Stimulated activated naive B cell treated with anti-CD40 and anti-IgM and Interleukin-4, amounts not matched to agents 10 μg/mL and 1 μg/mL and 100 μg/mL, for 72 hours (primary cell): Measurements from ENCODE around the gene PCID2.
A peak's percentile ranks its signal among the peaks of the same experiment; 100 is the strongest.
"Not testable (repeated sequence)": the region's sequence is repeated elsewhere in the genome, so short reads cannot be mapped to it uniquely, and the experiment has no call there.

Source experiments
- ATAC-seq, 2 donors: fragments of 150-1000 bp; cut with Tn5 transposase; replicated peaks; 2 replicates each; pipeline ENCODE4 v1.10.0; 2021; ENCODE audit warnings: moderate library complexity in 1 of 2
- DNase-seq: peaks from one replicate; pipeline ENCODE4 v3.0.0; 2021
- H3K27ac Mint-ChIP-seq: one replicate; pipeline ENCODE4 v1.8.0; 2022; ENCODE audit warnings: mild to moderate bottlenecking, mixed read lengths
- H3K27me3 Mint-ChIP-seq, 2 donors: one replicate each; pipeline ENCODE4 v1.8.0; 2022; ENCODE audit warnings: mixed read lengths in 2 of 2
- H3K36me3 Mint-ChIP-seq, 2 donors: one replicate each; pipeline ENCODE4 v1.8.0; 2022; ENCODE audit warnings: mixed read lengths in 2 of 2, mild to moderate bottlenecking in 1 of 2
- H3K4me1 Mint-ChIP-seq, 2 donors: one replicate each; pipeline ENCODE4 v1.8.0; 2022; ENCODE audit warnings: mixed read lengths in 2 of 2, mild to moderate bottlenecking in 1 of 2
- H3K4me3 Mint-ChIP-seq, 2 donors: one replicate each; pipeline ENCODE4 v1.8.0; 2022; ENCODE audit warnings: mild to moderate bottlenecking in 2 of 2, mixed read lengths in 2 of 2, moderate library complexity in 1 of 2
- H3K9me3 Mint-ChIP-seq, 2 donors: one replicate each; pipeline ENCODE4 v1.8.0; 2022; ENCODE audit warnings: mixed read lengths in 2 of 2, mild to moderate bottlenecking in 1 of 2

The PCID2 gene

DNA sequence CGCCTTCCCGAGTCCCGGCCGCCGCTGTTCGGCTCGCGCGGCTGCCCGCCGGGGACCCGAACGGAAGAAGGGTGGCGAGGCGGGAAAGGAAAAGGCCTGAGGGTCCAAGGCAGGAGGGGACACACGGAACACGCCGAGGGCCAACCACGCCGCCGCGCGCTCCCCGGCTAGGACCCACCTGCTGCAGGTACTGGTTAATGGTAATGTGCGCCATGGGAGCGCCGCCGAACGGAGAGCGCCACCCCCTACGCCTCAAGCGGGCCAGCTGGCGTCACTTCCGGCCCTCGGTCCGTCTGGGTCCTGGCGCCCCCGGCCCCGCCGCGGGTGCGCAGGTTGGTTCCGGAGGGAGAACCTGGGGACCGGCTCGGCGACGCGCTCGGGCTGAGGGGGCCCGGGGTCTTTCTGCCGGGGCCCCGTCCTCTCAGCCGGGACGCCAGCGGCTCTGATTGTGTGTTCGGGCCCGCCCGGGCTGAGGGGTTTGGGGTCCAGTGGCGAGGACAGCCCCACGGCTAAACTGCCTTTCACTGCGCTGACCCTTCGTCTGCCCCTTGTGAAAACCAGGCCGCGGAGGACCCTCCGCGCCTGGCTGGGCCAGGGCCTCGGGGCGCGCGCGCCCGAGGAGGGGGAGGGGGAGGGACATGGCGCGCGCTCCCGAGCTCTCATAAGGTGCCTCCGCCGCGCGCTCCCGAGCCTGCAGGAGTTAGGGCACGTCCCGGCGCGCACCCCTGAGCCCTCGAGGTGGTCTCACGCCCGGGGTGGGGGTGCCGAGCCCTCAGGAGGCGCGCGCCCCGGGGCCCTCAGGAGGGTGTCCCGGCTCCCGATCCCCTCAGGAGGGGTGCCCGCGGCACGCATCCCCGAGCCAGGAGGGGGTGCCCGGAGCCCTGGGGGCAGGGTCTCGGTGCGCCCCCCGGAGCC, at the start of gene PCID2:
Gene PCID2, minus strand, starts transcription at position 249 of the 915 bp plus-strand sequence. Its CDS starts 35 bp downstream, at position 214.
- DNase-seq (peak; percentile 90), ATAC-seq (peak; percentile 78 to 82)
- Mint-ChIP-seq H3K27me3 (no peaks in the 10 kb centered on the region), H3K36me3 (peaks cover 18 to 29% of the 10 kb centered on the region in 2 donors), H3K9me3 (peaks cover 0 to 2% of the 10 kb centered on the region in 2 donors), H3K27ac (peak within 1 kb of the TSS; percentile 72), H3K4me3 (peak within 1 kb of the TSS; percentile 82 to 86), H3K4me1 (peaks cover 32 to 49% of the 10 kb centered on the region in 2 donors)

GRCh38 chr13:113257908-113258307, 49.4 kb upstream of the PCID2 start:
- not testable (repeated sequence) for H3K27me3 Mint-ChIP-seq, H3K4me3 Mint-ChIP-seq, DNase-seq, ATAC-seq, H3K4me1 Mint-ChIP-seq, H3K27ac Mint-ChIP-seq, H3K9me3 Mint-ChIP-seq
- H3K36me3 Mint-ChIP-seq: peaks cover 37 to 58% of the 10 kb centered on the region in 2 donors

GRCh38 chr13:113252516-113253095, 44.1 kb upstream of the PCID2 start:
- no peak for ATAC-seq
- DNase-seq: no peak
- peaks cover 50 to 71% of the 10 kb centered on the region in 2 donors for H3K36me3 Mint-ChIP-seq
- no peaks in the 10 kb centered on the region for H3K9me3 Mint-ChIP-seq
- no peaks in the 10 kb centered on the region for H3K4me1 Mint-ChIP-seq
- no peak overlapping the region for H3K4me3 Mint-ChIP-seq
- H3K27ac Mint-ChIP-seq: peak overlapping the region; percentile 77
- no peaks in the 10 kb centered on the region for H3K27me3 Mint-ChIP-seq

DNA sequence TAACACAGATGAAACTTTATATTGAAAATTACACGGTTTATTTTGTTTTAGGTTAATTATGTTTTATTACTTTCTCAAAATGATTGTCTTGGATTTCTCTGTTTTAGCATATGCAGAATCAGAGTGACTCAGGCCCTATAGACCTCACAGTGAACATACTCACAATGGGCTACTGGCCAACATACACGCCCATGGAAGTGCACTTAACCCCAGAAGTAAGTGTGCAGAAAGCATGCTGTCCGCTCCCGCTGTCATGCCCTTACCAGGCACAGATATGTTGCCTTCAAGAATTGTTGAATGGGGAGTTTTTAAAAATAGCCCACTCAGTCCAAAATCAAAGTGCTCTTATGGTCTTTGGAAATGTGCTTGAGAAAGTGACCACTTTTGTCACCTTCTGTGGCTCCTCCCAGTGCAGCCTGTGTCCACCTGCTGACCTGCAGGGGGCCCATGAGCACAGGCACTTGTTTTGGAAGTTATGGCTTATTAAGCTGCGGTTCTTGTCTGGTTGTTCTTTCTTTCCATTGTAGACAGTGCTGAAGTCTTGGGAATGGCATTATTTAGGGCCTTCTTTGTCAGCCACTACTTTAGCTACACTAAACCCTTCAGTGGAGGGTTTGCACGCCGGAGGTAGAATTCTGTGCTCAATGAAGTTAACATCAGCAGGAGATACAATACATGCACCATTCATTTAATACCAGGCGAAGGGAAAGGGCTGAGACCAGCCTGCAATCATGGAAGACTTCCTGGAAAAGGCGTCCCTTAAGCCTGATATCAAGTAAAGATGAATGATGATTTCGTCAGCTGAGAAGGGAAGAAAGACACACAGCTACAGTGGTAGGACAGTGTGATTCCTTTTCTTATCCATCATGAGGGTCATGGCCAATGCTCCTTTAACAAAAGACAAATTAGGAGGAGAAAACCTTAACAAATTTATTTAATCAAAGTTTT, 37.7 kb upstream of the PCID2 start:
- H3K4me1 Mint-ChIP-seq: no peaks in the 10 kb centered on the region
- ATAC-seq (no peak), DNase-seq (no peak)
- no peak overlapping the region for H3K27ac Mint-ChIP-seq
- no peaks in the 10 kb centered on the region for H3K27me3 Mint-ChIP-seq
- H3K4me3 Mint-ChIP-seq: no peak overlapping the region
- H3K36me3 Mint-ChIP-seq: peaks cover 45 to 73% of the 10 kb centered on the region in 2 donors
- no peaks in the 10 kb centered on the region for H3K9me3 Mint-ChIP-seq

GRCh38 chr13:113243847-113244246, 35.4 kb upstream of the PCID2 start:
- DNase-seq: no peak
- no peak for ATAC-seq
- no peaks in the 10 kb centered on the region for H3K27me3 Mint-ChIP-seq
- H3K27ac Mint-ChIP-seq: no peak overlapping the region
- H3K4me1 Mint-ChIP-seq: no peaks in the 10 kb centered on the region
- H3K9me3 Mint-ChIP-seq: no peaks in the 10 kb centered on the region
- no peak overlapping the region for H3K4me3 Mint-ChIP-seq
- peaks cover 42 to 72% of the 10 kb centered on the region in 2 donors for H3K36me3 Mint-ChIP-seq

DNA sequence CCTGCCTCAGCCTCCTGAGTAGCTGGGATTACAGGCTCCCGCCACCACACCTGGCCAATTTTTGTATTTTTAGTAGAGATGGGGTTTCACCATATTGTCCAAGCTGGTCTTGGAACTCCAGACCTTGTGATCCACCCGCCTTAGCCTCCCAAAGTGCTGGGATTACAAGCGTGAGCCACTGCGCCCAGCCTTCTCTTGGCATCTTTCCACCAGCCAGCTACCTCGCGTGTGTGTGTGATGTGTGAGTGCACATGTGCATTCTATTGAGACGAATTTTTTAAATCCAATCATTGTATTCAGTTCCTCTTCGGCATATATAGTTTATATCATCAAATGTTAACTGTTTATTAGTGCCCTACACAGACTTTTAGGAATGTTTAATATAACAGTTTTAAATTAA, 33.2 kb upstream of the PCID2 start:
- H3K27me3 Mint-ChIP-seq, H3K4me3 Mint-ChIP-seq, H3K4me1 Mint-ChIP-seq, H3K27ac Mint-ChIP-seq, ATAC-seq, DNase-seq, H3K9me3 Mint-ChIP-seq: not testable (repeated sequence)
- peaks cover 43 to 60% of the 10 kb centered on the region in 2 donors for H3K36me3 Mint-ChIP-seq

- peaks cover 39 to 62% of the 10 kb centered on the region in 2 donors for H3K36me3 Mint-ChIP-seq
- H3K27ac Mint-ChIP-seq: no peak overlapping the region
- no peaks in the 10 kb centered on the region for H3K9me3 Mint-ChIP-seq
- ATAC-seq: no peak
- H3K4me1 Mint-ChIP-seq: no peaks in the 10 kb centered on the region
- no peak overlapping the region for H3K4me3 Mint-ChIP-seq
- no peak for DNase-seq
- H3K27me3 Mint-ChIP-seq: no peaks in the 10 kb centered on the region
Measured at GRCh38 chr13:113239986-113240385, 31.5 kb upstream of the PCID2 start.

- no peak overlapping the region for H3K27ac Mint-ChIP-seq
- peaks cover 38 to 64% of the 10 kb centered on the region in 2 donors for H3K36me3 Mint-ChIP-seq
- no peaks in the 10 kb centered on the region for H3K4me1 Mint-ChIP-seq
- DNase-seq (no peak), ATAC-seq (no peak)
- H3K27me3 Mint-ChIP-seq: no peaks in the 10 kb centered on the region
- H3K4me3 Mint-ChIP-seq: no peak overlapping the region
- no peaks in the 10 kb centered on the region for H3K9me3 Mint-ChIP-seq
Measured at GRCh38 chr13:113239357-113239756, 30.9 kb upstream of the PCID2 start.

GRCh38 chr13:113238536-113238935, 30.1 kb upstream of the PCID2 start:
- Mint-ChIP-seq H3K9me3 (no peaks in the 10 kb centered on the region), H3K4me3 (no peak overlapping the region), H3K4me1 (no peaks in the 10 kb centered on the region), H3K36me3 (peaks cover 37 to 62% of the 10 kb centered on the region in 2 donors), H3K27ac (no peak overlapping the region), H3K27me3 (no peaks in the 10 kb centered on the region)
- DNase-seq (no peak), ATAC-seq (no peak)

DNA sequence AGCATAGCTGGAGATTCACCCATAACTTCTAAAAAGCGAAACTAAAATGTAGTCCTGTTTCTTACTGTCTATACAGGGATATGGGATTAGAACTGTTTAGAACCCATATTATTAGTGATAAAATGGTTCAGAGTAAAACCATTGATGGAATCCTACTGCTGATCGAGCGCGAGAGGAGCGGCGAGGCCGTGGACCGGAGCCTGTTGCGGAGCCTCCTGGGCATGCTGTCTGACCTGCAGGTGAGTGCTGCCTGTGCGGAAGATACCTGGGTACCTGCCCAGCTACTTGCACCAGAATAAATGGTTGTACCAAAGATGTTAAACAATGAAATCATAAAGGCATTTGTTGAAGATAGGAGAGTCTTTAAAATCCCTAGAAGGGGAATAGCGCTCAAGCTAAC, 24.6 kb upstream of the PCID2 start:
- Mint-ChIP-seq H3K4me3 (peak overlapping the region in 1 of 2 donors; percentile 27), H3K36me3 (peaks cover 56 to 74% of the 10 kb centered on the region in 2 donors), H3K27me3 (no peaks in the 10 kb centered on the region), H3K9me3 (no peaks in the 10 kb centered on the region), H3K4me1 (peaks cover 0 to 3% of the 10 kb centered on the region in 2 donors), H3K27ac (no peak overlapping the region)
- no peak for DNase-seq
- no peak for ATAC-seq

GRCh38 chr13:113232208-113233003, 23.9 kb upstream of the PCID2 start:
- no peaks in the 10 kb centered on the region for H3K27me3 Mint-ChIP-seq
- ATAC-seq: no peak
- peaks cover 59 to 76% of the 10 kb centered on the region in 2 donors for H3K36me3 Mint-ChIP-seq

GRCh38 chr13:113231306-113232207, 23.1 kb upstream of the PCID2 start:
- ATAC-seq (no peak), DNase-seq (no peak)
- Mint-ChIP-seq H3K27ac (peak overlapping the region; percentile 14), H3K4me3 (no peak overlapping the region), H3K36me3 (peaks cover 62 to 72% of the 10 kb centered on the region in 2 donors), H3K27me3 (no peaks in the 10 kb centered on the region), H3K4me1 (peaks cover 0 to 3% of the 10 kb centered on the region in 2 donors), H3K9me3 (no peaks in the 10 kb centered on the region)

More at GRCh38 chr13:113232208-113233003, 23.9 kb upstream of the PCID2 start:
- Mint-ChIP-seq H3K27ac (peak overlapping the region; percentile 32), H3K9me3 (no peaks in the 10 kb centered on the region), H3K4me1 (peaks cover 0 to 3% of the 10 kb centered on the region in 2 donors), H3K4me3 (no peak overlapping the region)
- DNase-seq: no peak
